Measurements from ENCODE around the gene DSTYK. TPM values are rescaled to one million over a fixed set of nuclear protein-coding genes. Genes with fewer than 3 reads are reported as not detected.

Gene DSTYK
- total and polyA plus RNA-seq, 2 donors (not counting 3 experiments of a cell fraction or from before 2014, with no cell fraction given), result 3.6 to 8.7 TPM

GRCh38 chr1:205220421-205220820 is 8.9 kb upstream of the DSTYK start:
- no peak overlapping the region for H3K9ac ChIP-seq (replicated peaks; ENCODE audit: extremely low read depth, insufficient read depth, low read length)
- no peak overlapping the region for H3K4me3 ChIP-seq (replicated peaks in 1 of 3; ENCODE audit: insufficient read depth in 1 of 3, low read depth in 1 of 3, low read length in 3 of 3)
- no peak overlapping the region for H2AFZ ChIP-seq (ENCODE audit: low read depth, low read length)
- no peaks in the 10 kb centered on the region for H3K9me3 ChIP-seq (replicated peaks; ENCODE audit: control insufficient read depth, insufficient read depth, low read length)
- no peaks in the 10 kb centered on the region for H3K79me2 ChIP-seq (ENCODE audit: control insufficient read depth, insufficient read depth, low read length)
- H3K4me1 ChIP-seq (ENCODE audit: control insufficient read depth, extremely low read depth, insufficient read depth, low read length), result no peaks in the 10 kb centered on the region
- no TSS peak for BruUV-seq (replicated peaks)
- POLR2A ChIA-PET, result no interaction called here
- intact Hi-C loops (cut with micrococcal nuclease), result no loop called here
- dilution Hi-C loops (cut with MboI; ENCODE audit: extremely low pct_ligation_motif_present, low sequenced_read_pairs), result no loop called here
- H4K20me1 ChIP-seq (replicated peaks; ENCODE audit: control insufficient read depth, extremely low read depth, insufficient read depth, low read length), result no peaks in the 10 kb centered on the region
- H3K27ac ChIP-seq (ENCODE audit: insufficient read depth, low read depth, low read length), result no peak overlapping the region
- no peak for DNase-seq (ENCODE audit: low read depth, low spot score)
- TF ChIP-seq POLR2A (IDR thresholded peaks at IDR 0.05; ENCODE audit: low read depth, low read length), result no peak
- no peak for TF ChIP-seq EZH2 (IDR thresholded peaks at IDR 0.05; ENCODE audit: borderline replicate concordance, low read depth, low read length, severe bottlenecking)
- no peak for TF ChIP-seq CTCF (IDR thresholded peaks at IDR 0.05; ENCODE audit: extremely low read depth in 1 of 2, insufficient read depth in 1 of 2, low read depth in 1 of 2, low read length in 2 of 2)
- no peaks in the 10 kb centered on the region for H3K36me3 ChIP-seq (ENCODE audit: control insufficient read depth in 2 of 2, extremely low read depth in 1 of 2, insufficient read depth in 2 of 2, low read length in 2 of 2)
- no peaks in the 10 kb centered on the region for H3K9me1 ChIP-seq (replicated peaks; ENCODE audit: control insufficient read depth, extremely low read depth, insufficient read depth, low read length)
- no peak for FAIRE-seq
- peaks cover 15 to 46% of the 10 kb centered on the region in 2 experiments for H3K27me3 ChIP-seq (ENCODE audit: control insufficient read depth in 2 of 2, insufficient read depth in 2 of 2, low read length in 2 of 2)
- no peak overlapping the region for H3K4me2 ChIP-seq (ENCODE audit: insufficient read depth, low read length)
- CTCF ChIA-PET, result interaction anchor here (0.9 kb wide), 1 partner anchor 14 kb away, joined by 3 read pairs; no protein-coding TSS in a partner anchor

GRCh38 chr1:205217418-205217817 is 5.9 kb upstream of the DSTYK start:
- POLR2A ChIA-PET, result no interaction called here

More at GRCh38 chr1:205217418-205217817, 5.9 kb upstream of the DSTYK start:
- Histone ChIP-seq H3K36me3 (ENCODE audit: control insufficient read depth in 2 of 2, extremely low read depth in 1 of 2, insufficient read depth in 2 of 2, low read length in 2 of 2) (no peaks in the 10 kb centered on the region), H4K20me1 (replicated peaks; ENCODE audit: control insufficient read depth, extremely low read depth, insufficient read depth, low read length) (no peaks in the 10 kb centered on the region), H3K9me3 (replicated peaks; ENCODE audit: control insufficient read depth, insufficient read depth, low read length) (no peaks in the 10 kb centered on the region), H2AFZ (ENCODE audit: low read depth, low read length) (no peak overlapping the region), H3K27ac (ENCODE audit: insufficient read depth, low read depth, low read length) (no peak overlapping the region), H3K9ac (replicated peaks; ENCODE audit: extremely low read depth, insufficient read depth, low read length) (no peak overlapping the region), H3K27me3 (ENCODE audit: control insufficient read depth in 2 of 2, insufficient read depth in 2 of 2, low read length in 2 of 2) (peaks cover 14 to 36% of the 10 kb centered on the region in 2 experiments), H3K9me1 (replicated peaks; ENCODE audit: control insufficient read depth, extremely low read depth, insufficient read depth, low read length) (no peaks in the 10 kb centered on the region), H3K4me1 (ENCODE audit: control insufficient read depth, extremely low read depth, insufficient read depth, low read length) (no peaks in the 10 kb centered on the region), H3K4me2 (ENCODE audit: insufficient read depth, low read length) (no peak overlapping the region), H3K4me3 (replicated peaks in 1 of 3; ENCODE audit: insufficient read depth in 1 of 3, low read depth in 1 of 3, low read length in 3 of 3) (no peak overlapping the region), H3K79me2 (ENCODE audit: control insufficient read depth, insufficient read depth, low read length) (no peaks in the 10 kb centered on the region)
- no peak for FAIRE-seq
- DNase-seq (ENCODE audit: low read depth, low spot score), result no peak
- CTCF ChIA-PET, result no interaction called here
- intact Hi-C loops (cut with micrococcal nuclease), result no loop called here
- no peak for TF ChIP-seq GATA2 (IDR thresholded peaks at IDR 0.05; ENCODE audit: insufficient read depth, insufficient read length, low read depth, low read length)
- TF ChIP-seq POLR2A (IDR thresholded peaks at IDR 0.05; ENCODE audit: low read depth, low read length), result no peak
- no peak for TF ChIP-seq JUN (IDR thresholded peaks at IDR 0.05; ENCODE audit: borderline replicate concordance, insufficient read depth, insufficient read length, low read depth)
- TF ChIP-seq CTCF (IDR thresholded peaks at IDR 0.05; ENCODE audit: extremely low read depth in 1 of 2, insufficient read depth in 1 of 2, low read depth in 1 of 2, low read length in 2 of 2), result no peak
- TF ChIP-seq EZH2 (IDR thresholded peaks at IDR 0.05; ENCODE audit: borderline replicate concordance, low read depth, low read length, severe bottlenecking), result no peak
- TF ChIP-seq FOS (IDR thresholded peaks at IDR 0.05; ENCODE audit: borderline replicate concordance, insufficient read depth, low read length), result no peak
- TF ChIP-seq POLR2AphosphoS5 (IDR thresholded peaks at IDR 0.05; ENCODE audit: insufficient read depth, low read depth, low read length), result no peak
- TF ChIP-seq MAX (IDR thresholded peaks at IDR 0.05; ENCODE audit: insufficient read depth, insufficient read length), result no peak
- TF ChIP-seq MYC (IDR thresholded peaks at IDR 0.05; ENCODE audit: low read depth, low read length), result no peak
- BruUV-seq (replicated peaks), result no TSS peak
- dilution Hi-C loops (cut with MboI; ENCODE audit: extremely low pct_ligation_motif_present, low sequenced_read_pairs), result no loop called here
